Measurements from ENCODE around the gene SSBP3. TPM values are rescaled to one million over a fixed set of nuclear protein-coding genes. Genes with fewer than 3 reads are reported as not detected.

The SSBP3 gene
- total RNA-seq, 1 experiment from 2014 or later: 15.0 TPM

GRCh38 chr1:54410359-54410758, 4.2 kb upstream of the SSBP3 start:
- DNase-seq (no peak), ATAC-seq (no peak)
- intact Hi-C loops (cut with micrococcal nuclease): no loop called here
- no peak overlapping the region for H3K4me3 ChIP-seq (ENCODE audit: low read length)
- ChIA-PET POLR2A (ENCODE audit: unreplicated experiment) (no interaction called here), CTCF (no interaction called here)
- peaks cover 5% of the 10 kb centered on the region for H3F3A ChIP-seq (ENCODE audit: low read length, unreplicated experiment)
- H3K4me1 ChIP-seq (ENCODE audit: insufficient read depth, low read length): peaks cover 24% of the 10 kb centered on the region
- H3K27me3 ChIP-seq (ENCODE audit: low read length): no peaks in the 10 kb centered on the region
- H3K9ac ChIP-seq (ENCODE audit: low read length): no peak overlapping the region
- no TSS peak for BruUV-seq (replicated peaks)
- no peak overlapping the region for H3K27ac ChIP-seq (ENCODE audit: low read length)
- H3K79me2 ChIP-seq (ENCODE audit: low read length): 0 out of 2 replicates have a peak, but pooled peaks cover under 1% of the 10 kb centered on the region
- TF ChIP-seq EZH2phosphoT487 (IDR thresholded peaks at IDR 0.05; ENCODE audit: borderline replicate concordance, low read length): no peak
- TF ChIP-seq, protein P1, sequence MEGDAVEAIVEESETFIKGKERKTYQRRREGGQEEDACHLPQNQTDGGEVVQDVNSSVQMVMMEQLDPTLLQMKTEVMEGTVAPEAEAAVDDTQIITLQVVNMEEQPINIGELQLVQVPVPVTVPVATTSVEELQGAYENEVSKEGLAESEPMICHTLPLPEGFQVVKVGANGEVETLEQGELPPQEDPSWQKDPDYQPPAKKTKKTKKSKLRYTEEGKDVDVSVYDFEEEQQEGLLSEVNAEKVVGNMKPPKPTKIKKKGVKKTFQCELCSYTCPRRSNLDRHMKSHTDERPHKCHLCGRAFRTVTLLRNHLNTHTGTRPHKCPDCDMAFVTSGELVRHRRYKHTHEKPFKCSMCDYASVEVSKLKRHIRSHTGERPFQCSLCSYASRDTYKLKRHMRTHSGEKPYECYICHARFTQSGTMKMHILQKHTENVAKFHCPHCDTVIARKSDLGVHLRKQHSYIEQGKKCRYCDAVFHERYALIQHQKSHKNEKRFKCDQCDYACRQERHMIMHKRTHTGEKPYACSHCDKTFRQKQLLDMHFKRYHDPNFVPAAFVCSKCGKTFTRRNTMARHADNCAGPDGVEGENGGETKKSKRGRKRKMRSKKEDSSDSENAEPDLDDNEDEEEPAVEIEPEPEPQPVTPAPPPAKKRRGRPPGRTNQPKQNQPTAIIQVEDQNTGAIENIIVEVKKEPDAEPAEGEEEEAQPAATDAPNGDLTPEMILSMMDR (conservative IDR thresholded peaks at IDR 0.05; ENCODE audit: low read depth, low read length): no peak
- no peak for TF ChIP-seq EZH2 (IDR thresholded peaks at IDR 0.05; ENCODE audit: low read length, unreplicated experiment)
- H4K20me1 ChIP-seq (ENCODE audit: low read length): no peaks in the 10 kb centered on the region
- H3K4me2 ChIP-seq (ENCODE audit: low read length): no peak overlapping the region
- no peak overlapping the region for H2AFZ ChIP-seq (ENCODE audit: low read length)
- no peaks in the 10 kb centered on the region for H3K9me3 ChIP-seq (ENCODE audit: low read length)
- no peaks in the 10 kb centered on the region for H3K9me2 ChIP-seq (replicated peaks; ENCODE audit: low read length)
- H3K36me3 ChIP-seq (ENCODE audit: low read depth, low read length): no peaks in the 10 kb centered on the region

GRCh38 chr1:54409156-54410142, 3.3 kb upstream of the SSBP3 start:
- DNase-seq: no peak
- H3K4me2 ChIP-seq (ENCODE audit: low read length): 0 out of 2 replicates have a peak overlapping the region, but pooled peaks have one; percentile 94
- CTCF ChIA-PET: no interaction called here
- intact Hi-C loops (cut with micrococcal nuclease): loop anchor here (5.0 to 10.0 kb wide), 4 partner anchors 157 to 1082 kb away; partner anchors contain the start of genes CYB5RL, LRP8 and MRPL37
- H3K4me1 ChIP-seq (ENCODE audit: insufficient read depth, low read length): peaks cover 27% of the 10 kb centered on the region
- H3K9me3 ChIP-seq (ENCODE audit: low read length): no peaks in the 10 kb centered on the region
- ATAC-seq: no peak
- no TSS peak for BruUV-seq (replicated peaks)
- H3K36me3 ChIP-seq (ENCODE audit: low read depth, low read length): no peaks in the 10 kb centered on the region
- H3K27me3 ChIP-seq (ENCODE audit: low read length): no peaks in the 10 kb centered on the region
- 0 out of 2 replicates have a peak, but pooled peaks cover 7% of the 10 kb centered on the region for H3K79me2 ChIP-seq (ENCODE audit: low read length)
- H3K27ac ChIP-seq (ENCODE audit: low read length): peak overlapping the region; percentile 89; the same call in 1 of the 2 replicates
- POLR2A ChIA-PET (ENCODE audit: unreplicated experiment): no interaction called here
- H3K9me2 ChIP-seq (replicated peaks; ENCODE audit: low read length): no peaks in the 10 kb centered on the region
- H3F3A ChIP-seq (ENCODE audit: low read length, unreplicated experiment): peaks cover 5% of the 10 kb centered on the region
- H3K4me3 ChIP-seq (ENCODE audit: low read length): no peak overlapping the region
- no peak overlapping the region for H3K9ac ChIP-seq (ENCODE audit: low read length)
- H4K20me1 ChIP-seq (ENCODE audit: low read length): no peaks in the 10 kb centered on the region
- H2AFZ ChIP-seq (ENCODE audit: low read length): no peak overlapping the region
- TF ChIP-seq, protein P1 (conservative IDR thresholded peaks at IDR 0.05; ENCODE audit: low read depth, low read length): no peak
- TF ChIP-seq EZH2 (IDR thresholded peaks at IDR 0.05; ENCODE audit: low read length, unreplicated experiment): no peak
- TF ChIP-seq EZH2phosphoT487 (IDR thresholded peaks at IDR 0.05; ENCODE audit: borderline replicate concordance, low read length): no peak
